ENCODE data around the gene PMVK.

DNA sequence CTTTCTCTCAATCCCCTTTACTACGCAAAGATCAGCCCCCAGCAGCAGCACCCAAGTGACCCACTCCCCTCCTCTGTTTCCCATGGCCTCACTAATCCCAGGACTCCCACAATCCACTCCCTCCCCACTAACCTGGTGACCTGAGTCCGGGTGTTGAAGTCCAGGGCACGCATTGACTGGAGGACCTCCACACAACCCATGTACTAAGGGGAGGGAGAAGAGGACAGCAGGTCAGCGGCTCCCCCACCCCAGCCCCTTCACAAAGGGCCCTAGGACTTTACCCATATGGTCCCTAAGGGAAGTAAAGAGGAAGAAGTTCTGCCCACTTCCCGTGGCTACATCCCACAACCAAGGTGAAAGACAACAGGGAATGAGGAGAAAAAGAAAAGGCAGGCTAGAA is 32.7 kb upstream of the PMVK start:
- no peak for TF ChIP-seq POLR2AphosphoS5 (IDR thresholded peaks at IDR 0.05; ENCODE audit: low read depth, low read length)
- no peak for TF ChIP-seq POLR2A (IDR thresholded peaks at IDR 0.05; ENCODE audit: low read depth, low read length)
- no peak for TF ChIP-seq TAF1 (IDR thresholded peaks at IDR 0.05; ENCODE audit: borderline replicate concordance, low read depth, low read length)
